ENCODE measurements around the gene WDFY2. TPM values are rescaled to one million over a fixed set of nuclear protein-coding genes. Genes with fewer than 3 reads are reported as not detected.

Gene WDFY2
- total RNA-seq, 1 experiment from 2014 or later = 26.4 TPM

GRCh38 chr13:51660813-51661212 lies 76.6 kb downstream of the WDFY2 start:
- H3K27me3 ChIP-seq (ENCODE audit: insufficient read depth, low read length) = no peaks in the 10 kb centered on the region
- H3K4me1 ChIP-seq (ENCODE audit: insufficient read depth, low read length) = no peaks in the 10 kb centered on the region
- H2BK5ac ChIP-seq (ENCODE audit: insufficient read length, low read length) = no peak overlapping the region
- no peak overlapping the region for H2BK20ac ChIP-seq (ENCODE audit: low read depth, low read length, poor library complexity, severe bottlenecking)
- no peak overlapping the region for H2AFZ ChIP-seq (ENCODE audit: low read length)
- no peak overlapping the region for H4K5ac ChIP-seq (ENCODE audit: insufficient read length, low read depth, low read length)
- H3K18ac ChIP-seq (ENCODE audit: insufficient read length, low read depth, low read length) = no peak overlapping the region
- H2BK12ac ChIP-seq (ENCODE audit: insufficient read length, low read depth, low read length) = no peak overlapping the region
- H4K20me1 ChIP-seq (ENCODE audit: control insufficient read depth, insufficient read depth, insufficient read length) = no peaks in the 10 kb centered on the region
- no peak overlapping the region for H3K4ac ChIP-seq (ENCODE audit: low read depth, low read length)
- no peak overlapping the region for H4K91ac ChIP-seq (ENCODE audit: insufficient read length, low read depth, low read length)
- Mint-ChIP-seq H3K4me3 (no peak overlapping the region), H3K27ac (no peak overlapping the region), H3K4me1 (peaks cover 18 to 19% of the 10 kb centered on the region in 2 experiments), H3K27me3 (ENCODE audit: low read depth) (no peaks in the 10 kb centered on the region), H3K36me3 (ENCODE audit: insufficient read depth in 1 of 3, low read depth in 3 of 3) (peaks cover 8 to 20% (median 17%) of the 10 kb centered on the region in 3 experiments; a peak in 5 of 7 replicates), H3K9me3 (peaks cover 3 to 4% of the 10 kb centered on the region in 2 experiments; a peak in 1 of 5 replicates)
- no peak overlapping the region for H3K14ac ChIP-seq (ENCODE audit: insufficient read depth, low read length)
- no peak overlapping the region for H2AK5ac ChIP-seq (ENCODE audit: insufficient read length, low read length)
- no peak overlapping the region for H2BK15ac ChIP-seq (ENCODE audit: low read depth, low read length)
- no CpG with 5 or more reads among the region's 1 CpG for WGBS (ENCODE audit: extremely low coverage, insufficient read length, low lambda C conversion rate)
- no peaks in the 10 kb centered on the region for H3K79me1 ChIP-seq (ENCODE audit: insufficient read depth, low read depth, low read length, poor library complexity, severe bottlenecking)
- H3K23me2 ChIP-seq (ENCODE audit: insufficient read length, low read depth, low read length, poor library complexity, severe bottlenecking) = no peaks in the 10 kb centered on the region
- no peak overlapping the region for H3K23ac ChIP-seq (ENCODE audit: insufficient read length, low read depth, low read length)
- H3K79me2 ChIP-seq (ENCODE audit: insufficient read depth, low read length) = peaks cover 2% of the 10 kb centered on the region; the same call in 1 of the 2 replicates
- H3K9ac ChIP-seq (ENCODE audit: extremely low read depth, insufficient read length, low read length) = no peak overlapping the region
- H4K8ac ChIP-seq (replicated peaks; ENCODE audit: insufficient read length, low read depth, low read length) = no peak overlapping the region
- TF ChIP-seq CTCF (conservative IDR thresholded peaks at IDR 0.05) = no peak
- no peak overlapping the region for H3K4me2 ChIP-seq (ENCODE audit: insufficient read depth, insufficient read length, low read length)
- no peak overlapping the region for H2BK120ac ChIP-seq (ENCODE audit: low read depth, low read length, poor library complexity, severe bottlenecking)
- no peak overlapping the region for H3T11ph ChIP-seq (ENCODE audit: low read length)
- no peaks in the 10 kb centered on the region for H3K9me3 ChIP-seq (ENCODE audit: control insufficient read depth, low read depth, low read length)
- DNase-seq = no peak
- H3K56ac ChIP-seq (ENCODE audit: insufficient read length, low read depth, low read length) = no peak overlapping the region
- H3K27ac ChIP-seq (ENCODE audit: insufficient read length, low read depth, low read length) = no peak overlapping the region
